ENCODE measurements around the gene CRABP2. TPM values are rescaled to one million over a fixed set of nuclear protein-coding genes. Genes with fewer than 3 reads are reported as not detected.
A peak's percentile ranks its signal among the peaks of the same experiment; 100 is the strongest.

The CRABP2 gene
- total and polyA plus RNA-seq, 11 donors: 0.46 to 11.4 (median 1.4) TPM; not detected in 3

DNA sequence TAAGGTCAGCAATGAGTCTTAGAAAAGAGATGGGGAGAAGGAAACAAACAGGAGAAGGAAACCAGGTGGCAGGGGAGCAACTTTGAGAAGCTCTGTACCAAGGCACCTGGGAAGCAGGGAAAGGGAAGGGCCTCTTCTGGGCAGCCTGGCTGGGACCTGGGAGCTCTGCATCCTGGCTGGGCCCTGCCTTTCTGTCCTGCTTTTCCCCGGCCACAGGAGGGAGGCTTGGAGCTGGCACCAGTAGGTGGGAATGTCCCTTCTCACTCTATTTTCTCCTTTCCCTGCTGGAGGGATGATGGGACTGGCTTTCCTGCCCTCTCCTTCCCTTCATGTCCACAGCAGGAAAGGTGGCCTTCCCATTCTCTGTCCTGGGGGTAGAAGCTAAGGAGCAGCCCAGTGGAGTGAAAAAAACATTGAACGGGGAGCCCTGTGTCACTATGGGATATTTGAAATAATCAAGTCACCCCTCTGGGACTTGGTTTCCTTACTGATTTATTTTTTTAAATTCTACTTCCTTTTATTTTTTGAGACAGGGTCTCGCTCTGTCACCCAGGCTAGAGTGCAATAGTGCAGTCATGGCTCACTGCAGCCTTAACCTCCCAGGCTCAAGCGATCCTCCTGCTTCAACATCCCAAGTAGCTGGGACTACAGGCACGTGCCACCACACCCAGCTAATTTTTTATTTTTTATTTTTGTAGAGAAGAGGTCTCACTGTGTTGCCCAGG, 23.1 kb downstream of the CRABP2 start:
- peaks cover 0 to 11% (median 5%) of the 10 kb centered on the region in 12 donors for H3K4me1 ChIP-seq
- TF ChIP-seq, protein P1, sequence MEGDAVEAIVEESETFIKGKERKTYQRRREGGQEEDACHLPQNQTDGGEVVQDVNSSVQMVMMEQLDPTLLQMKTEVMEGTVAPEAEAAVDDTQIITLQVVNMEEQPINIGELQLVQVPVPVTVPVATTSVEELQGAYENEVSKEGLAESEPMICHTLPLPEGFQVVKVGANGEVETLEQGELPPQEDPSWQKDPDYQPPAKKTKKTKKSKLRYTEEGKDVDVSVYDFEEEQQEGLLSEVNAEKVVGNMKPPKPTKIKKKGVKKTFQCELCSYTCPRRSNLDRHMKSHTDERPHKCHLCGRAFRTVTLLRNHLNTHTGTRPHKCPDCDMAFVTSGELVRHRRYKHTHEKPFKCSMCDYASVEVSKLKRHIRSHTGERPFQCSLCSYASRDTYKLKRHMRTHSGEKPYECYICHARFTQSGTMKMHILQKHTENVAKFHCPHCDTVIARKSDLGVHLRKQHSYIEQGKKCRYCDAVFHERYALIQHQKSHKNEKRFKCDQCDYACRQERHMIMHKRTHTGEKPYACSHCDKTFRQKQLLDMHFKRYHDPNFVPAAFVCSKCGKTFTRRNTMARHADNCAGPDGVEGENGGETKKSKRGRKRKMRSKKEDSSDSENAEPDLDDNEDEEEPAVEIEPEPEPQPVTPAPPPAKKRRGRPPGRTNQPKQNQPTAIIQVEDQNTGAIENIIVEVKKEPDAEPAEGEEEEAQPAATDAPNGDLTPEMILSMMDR (IDR thresholded peaks at IDR 0.05): no peak
- TF ChIP-seq POLR2A (IDR thresholded peaks at IDR 0.05): no peak
- intact Hi-C loops (cut with DNase I): loop anchor here in 3 of 10 donors (5.0 to 10.0 kb wide), 3 partner anchors 35 to 212 kb away; partner anchors contain the start of gene PEAR1 (in 1 of the 3)
- no peak overlapping the region for H3K27ac ChIP-seq
- H3K9me3 ChIP-seq: no peaks in the 10 kb centered on the region
- no peak overlapping the region for H3K4me3 ChIP-seq
- peaks cover 0 to 32% (median 4%) of the 10 kb centered on the region in 9 donors for H3K27me3 ChIP-seq
- ATAC-seq (no peak), DNase-seq (no peak)
- WGBS, 4 donors: 64 to 81% (median 73%) methylated on average over 5 of the region's 5 CpGs
- no peaks in the 10 kb centered on the region for H3K36me3 ChIP-seq

DNA sequence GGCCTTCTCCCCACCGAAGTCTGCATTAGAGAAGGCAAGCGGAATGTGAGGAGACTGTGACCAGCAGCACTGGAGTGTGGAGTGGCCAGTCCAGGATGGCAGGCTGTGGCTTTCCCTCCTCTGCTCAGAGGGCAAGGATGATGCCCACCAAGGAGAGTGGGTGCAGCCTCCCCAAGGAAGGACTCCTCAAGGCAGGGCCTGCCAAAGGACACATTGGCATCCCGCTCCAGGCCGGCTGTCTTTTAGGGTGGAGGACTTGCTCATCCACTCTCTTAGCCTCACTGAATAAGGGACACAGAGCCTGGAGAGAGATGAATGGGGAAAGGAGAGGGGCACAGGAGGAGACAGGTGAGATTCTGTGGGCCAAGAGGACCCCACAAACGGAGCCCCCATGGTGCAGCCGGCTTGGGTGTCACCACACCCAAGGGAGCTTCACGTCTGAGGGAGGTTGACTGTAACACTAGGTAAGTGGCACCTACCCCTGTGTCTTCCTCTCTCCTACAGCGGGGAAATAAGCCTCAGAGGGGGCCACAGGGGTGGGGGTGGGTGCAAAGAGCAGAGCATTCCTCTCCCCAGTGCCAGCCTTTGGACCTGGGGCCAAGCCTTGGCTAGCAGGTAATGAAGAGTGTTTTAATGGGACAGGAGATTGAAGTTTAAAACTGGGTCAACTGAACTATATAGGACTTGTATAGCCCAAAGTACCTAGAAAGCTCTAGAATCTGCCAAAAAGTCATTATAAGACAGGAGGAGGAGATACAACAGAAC, 24.0 kb downstream of the CRABP2 start:
- DNase-seq (peak in 1 of 5 donors; percentile 48), ATAC-seq (no peak)
- Histone ChIP-seq H3K4me1 (peaks cover 0 to 16% (median 9%) of the 10 kb centered on the region in 12 donors), H3K4me3 (no peak overlapping the region), H3K9me3 (no peaks in the 10 kb centered on the region), H3K27ac (no peak overlapping the region), H3K27me3 (peaks cover 0 to 42% (median 4%) of the 10 kb centered on the region in 9 donors), H3K36me3 (no peaks in the 10 kb centered on the region)
- 78 to 88% (median 80%) methylated on average over 8 of the region's 8 CpGs for WGBS, 4 donors
- TF ChIP-seq POLR2A (IDR thresholded peaks at IDR 0.05): no peak
- TF ChIP-seq, protein P1 (IDR thresholded peaks at IDR 0.05): no peak
- intact Hi-C loops (cut with DNase I): loop anchor here in 3 of 10 donors (5.0 to 10.0 kb wide), 3 partner anchors 34 to 213 kb away; partner anchors contain the start of gene PEAR1 (in 1 of the 3)

DNA sequence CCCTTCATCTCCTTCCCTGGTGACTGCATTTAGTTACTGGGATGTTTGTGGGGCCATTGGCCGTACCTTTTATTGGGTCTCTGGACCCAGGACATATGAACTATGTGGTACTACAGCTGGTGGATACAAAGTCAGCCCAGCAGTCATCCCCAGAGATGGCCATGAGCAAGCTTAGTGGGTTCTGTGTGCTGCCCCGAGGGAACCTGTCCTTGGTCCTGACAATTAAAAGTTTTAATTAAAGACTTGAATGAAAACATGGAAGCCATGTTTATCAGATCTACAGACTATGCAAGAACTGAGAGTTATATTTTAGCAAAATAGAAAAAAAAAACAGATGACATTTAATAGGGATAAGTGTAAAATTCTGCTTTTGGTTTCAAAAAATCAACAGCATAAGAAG, 25.3 kb downstream of the CRABP2 start:
- TF ChIP-seq POLR2A (IDR thresholded peaks at IDR 0.05): no peak
- TF ChIP-seq, protein P1 (IDR thresholded peaks at IDR 0.05): no peak
- peaks cover 0 to 51% (median 0%) of the 10 kb centered on the region in 9 donors for H3K27me3 ChIP-seq
- H3K27ac ChIP-seq: no peak overlapping the region
- H3K9me3 ChIP-seq: no peaks in the 10 kb centered on the region
- peaks cover 0 to 29% (median 16%) of the 10 kb centered on the region in 12 donors for H3K4me1 ChIP-seq
- DNase-seq (no peak), ATAC-seq (no peak)
- no peak overlapping the region for H3K4me3 ChIP-seq
- H3K36me3 ChIP-seq: peaks cover 0 to 1% (median 0%) of the 10 kb centered on the region in 9 donors
- 61 to 76% (median 67%) methylated on average over 2 of the region's 2 CpGs for WGBS, 4 donors
- intact Hi-C loops (cut with DNase I): loop anchor here in 3 of 10 donors (5.0 to 10.0 kb wide), 3 partner anchors 33 to 215 kb away; partner anchors contain the start of gene PEAR1 (in 1 of the 3)

Measured in heart left ventricle (tissue), 16 donors.